CD14-positive monocyte (primary cell): Measurements from ENCODE around the gene ZBBX. TPM values are rescaled to one million over a fixed set of nuclear protein-coding genes. Genes with fewer than 3 reads are reported as not detected.

Experiments
- DNase-seq, 3 donors: peaks; one replicate each; pipeline ENCODE4 v3.0.0-alpha.2; 2011 to 2022
- H2AFZ ChIP-seq: 2 replicates; pipeline ENCODE4 v1.6.0; 2012; ENCODE audit warnings: mild to moderate bottlenecking, low read depth, low read length, inconsistent platforms; ENCODE audit not compliant: insufficient read depth, poor library complexity, severe bottlenecking
- H3K27ac ChIP-seq, 2 donors: 1 replicate in 1 of 2; 2 replicates in 1 of 2; pipeline ENCODE4 v1.5.1; 2012 to 2013; ENCODE audit warnings: low read length in 2 of 2, control low read depth in 1 of 2, inconsistent platforms in 1 of 2, low read depth in 1 of 2, mild to moderate bottlenecking in 1 of 2
- H3K27me3 ChIP-seq, 2 donors: one replicate each; pipeline versions ENCODE4 v1.6.0 to v1.6.1; 2011 to 2013; ENCODE audit warnings: low read length in 2 of 2; ENCODE audit not compliant: control insufficient read depth in 2 of 2, insufficient read depth in 2 of 2
- H3K36me3 ChIP-seq, 2 donors: replicated peaks in 1 of 2; 1 replicate in 1 of 2; 2 replicates in 1 of 2; pipeline versions ENCODE4 v1.5.1 to v1.6.1; 2012 to 2013; ENCODE audit warnings: low read length in 2 of 2, control low read depth in 1 of 2, inconsistent platforms in 1 of 2, mild to moderate bottlenecking in 1 of 2; ENCODE audit not compliant: insufficient read depth in 2 of 2, control insufficient read depth in 1 of 2
- H3K4me1 ChIP-seq, 2 donors: 1 replicate in 1 of 2; 2 replicates in 1 of 2; pipeline versions ENCODE4 v1.5.1 to v1.6.1; 2012 to 2013; ENCODE audit warnings: low read length in 2 of 2, control low read depth in 1 of 2, inconsistent platforms in 1 of 2, mild to moderate bottlenecking in 1 of 2, moderate library complexity in 1 of 2; ENCODE audit not compliant: insufficient read depth in 2 of 2, control insufficient read depth in 1 of 2
- H3K4me2 ChIP-seq: replicated peaks from 2 replicates; pipeline ENCODE3; 2012; ENCODE audit warnings: low read length, moderate library complexity, mild to moderate bottlenecking; ENCODE audit not compliant: poor library complexity, severe bottlenecking; ENCODE audit errors: extremely low read depth
- H3K4me3 ChIP-seq, 3 experiments: fragments of 200-600 bp in 1 of 3; sonication (generic) in 1 of 3; replicated peaks in 1 of 3; 1 replicate in 2 of 3; 2 replicates in 1 of 3; pipeline ENCODE4 v1.5.1; 2011 to 2013; ENCODE audit warnings: low read length in 3 of 3, mild to moderate bottlenecking in 3 of 3, control low read depth in 2 of 3, low read depth in 2 of 3, inconsistent platforms in 1 of 3, moderate library complexity in 1 of 3
- H3K79me2 ChIP-seq: 2 replicates; pipeline ENCODE4 v1.6.0; 2012; ENCODE audit warnings: mild to moderate bottlenecking, control low read depth, inconsistent platforms, low read length, moderate library complexity; ENCODE audit not compliant: insufficient read depth
- H3K9ac ChIP-seq: 2 replicates; pipeline ENCODE4 v1.6.0; 2017; ENCODE audit warnings: low read length, mild to moderate bottlenecking; ENCODE audit not compliant: insufficient read depth, poor library complexity, severe bottlenecking
- H3K9me3 ChIP-seq, 2 donors: replicated peaks in 1 of 2; 1 replicate in 1 of 2; 2 replicates in 1 of 2; pipeline versions ENCODE4 v1.5.1 to v1.6.1; 2012 to 2013; ENCODE audit warnings: low read length in 2 of 2, control low read depth in 1 of 2; ENCODE audit not compliant: control insufficient read depth in 1 of 2, insufficient read depth in 1 of 2
- H4K20me1 ChIP-seq: 2 replicates; pipeline ENCODE4 v1.6.0; 2012; ENCODE audit warnings: mild to moderate bottlenecking, low read length, control low read depth, moderate library complexity; ENCODE audit not compliant: insufficient read depth
- H3K27ac Mint-ChIP-seq, 7 donors: one replicate each; pipeline ENCODE4 v1.8.0; 2020; ENCODE audit warnings: mild to moderate bottlenecking in 7 of 7, mixed read lengths in 7 of 7, moderate library complexity in 6 of 7, inconsistent platforms in 2 of 7
- H3K27me3 Mint-ChIP-seq, 3 donors: one replicate each; pipeline ENCODE4 v1.8.0; 2021 to 2022; ENCODE audit warnings: low read depth in 3 of 3, mild to moderate bottlenecking in 3 of 3, mixed read lengths in 3 of 3, moderate library complexity in 3 of 3, inconsistent platforms in 1 of 3
- H3K36me3 Mint-ChIP-seq, 2 donors: one replicate each; pipeline ENCODE4 v1.8.0; 2020; ENCODE audit warnings: mixed read lengths in 2 of 2, inconsistent platforms in 1 of 2, mild to moderate bottlenecking in 1 of 2
- H3K4me1 Mint-ChIP-seq: one replicate; pipeline ENCODE4 v1.8.0; 2020; ENCODE audit warnings: mild to moderate bottlenecking, mixed read lengths
- H3K4me3 Mint-ChIP-seq, 2 donors: one replicate each; pipeline ENCODE4 v1.8.0; 2020; ENCODE audit warnings: mild to moderate bottlenecking in 2 of 2, mixed read lengths in 2 of 2, moderate library complexity in 1 of 2
- H3K9me3 Mint-ChIP-seq, 7 donors: one replicate each; pipeline ENCODE4 v1.8.0; 2020 to 2022; ENCODE audit warnings: mixed read lengths in 7 of 7, mild to moderate bottlenecking in 6 of 7, moderate library complexity in 6 of 7, inconsistent platforms in 2 of 7
- CTCF ChIP-seq: fragments of 200-600 bp; IDR thresholded peaks from one replicate; pipeline ENCODE4 v1.8.0; 2022; ENCODE audit warnings: antibody characterized with exemption, mild to moderate bottlenecking
- WGBS: methylation state at CpG from one replicate; pipeline ENCODE4 v1.1.5; 2013; ENCODE audit warnings: missing lambda C conversion rate; ENCODE audit not compliant: insufficient coverage; 5-methylcytosine and 5-hydroxymethylcytosine counted together
- intact Hi-C, 2 donors: fragments of 100-400 bp; cut with micrococcal nuclease; formaldehyde crosslinking; loops; one replicate each; pipeline versions ENCODE4 v1.15.0 to v1.15.1; 2023
- polyA plus RNA-seq, 3 donors: library from polyadenylated mRNA; depleted of rRNA in 1 of 3; unstranded in 2 of 3; stranded (reverse) in 1 of 3; fragments of 300-500 nt in 2 of 3; fragments of >200 nt in 1 of 3; fragmentation: Illumina TruSeq in 2 of 3; gene quantifications; 1 replicate in 2 of 3; 2 replicates in 1 of 3; pipeline ENCODE4 v1.2.3, GENCODE V29; 2012 to 2021

The ZBBX gene
- polyA plus RNA-seq, 3 donors = not detected

- H3K4me3 ChIP-seq = no peak overlapping the region
- no peaks in the 10 kb centered on the region for H3K79me2 ChIP-seq
- no peaks in the 10 kb centered on the region for H3K36me3 ChIP-seq
- Mint-ChIP-seq H3K4me3 (no peak overlapping the region), H3K9me3 (no peaks in the 10 kb centered on the region), H3K36me3 (no peaks in the 10 kb centered on the region), H3K4me1 (no peaks in the 10 kb centered on the region), H3K27me3 (peaks cover 0 to 1% (median 0%) of the 10 kb centered on the region in 3 donors), H3K27ac (no peak overlapping the region)
- no peaks in the 10 kb centered on the region for H3K27me3 ChIP-seq
- H3K4me1 ChIP-seq = no peaks in the 10 kb centered on the region
- no peaks in the 10 kb centered on the region for H4K20me1 ChIP-seq
- H2AFZ ChIP-seq = no peak overlapping the region
- DNase-seq = no peak
- H3K9ac ChIP-seq = no peak overlapping the region
- H3K4me2 ChIP-seq = no peak overlapping the region
- H3K27ac ChIP-seq = no peak overlapping the region
- TF ChIP-seq CTCF = no peak
- intact Hi-C loops = no loop called here
- H3K9me3 ChIP-seq = no peaks in the 10 kb centered on the region
Observed at GRCh38 chr3:167355446-167355845, 24.7 kb downstream of the ZBBX start.

GRCh38 chr3:167354751-167355150 is 25.3 kb downstream of the ZBBX start:
- Mint-ChIP-seq H3K4me1 (no peaks in the 10 kb centered on the region), H3K36me3 (no peaks in the 10 kb centered on the region), H3K9me3 (no peaks in the 10 kb centered on the region), H3K27ac (no peak overlapping the region), H3K4me3 (no peak overlapping the region), H3K27me3 (peaks cover 0 to 1% (median 0%) of the 10 kb centered on the region in 3 donors)
- H3K4me1 ChIP-seq = no peaks in the 10 kb centered on the region
- no peak overlapping the region for H3K4me2 ChIP-seq
- no peaks in the 10 kb centered on the region for H3K79me2 ChIP-seq
- no peaks in the 10 kb centered on the region for H3K27me3 ChIP-seq
- no peak for TF ChIP-seq CTCF
- no peak overlapping the region for H3K4me3 ChIP-seq
- no peaks in the 10 kb centered on the region for H3K36me3 ChIP-seq
- H3K27ac ChIP-seq = no peak overlapping the region
- no peak overlapping the region for H3K9ac ChIP-seq
- no peak for DNase-seq
- H3K9me3 ChIP-seq = no peaks in the 10 kb centered on the region
- intact Hi-C loops = no loop called here
- no peaks in the 10 kb centered on the region for H4K20me1 ChIP-seq
- WGBS = no CpG with 5 or more reads among the region's 1 CpG
- H2AFZ ChIP-seq = no peak overlapping the region
